GM12891 (cell line): ENCODE results near the gene ARL6IP6.

Experiments used
- PAX5 ChIP-seq: IDR thresholded peaks from 2 replicates; pipeline ENCODE4 v1.6.1; 2011; ENCODE audit warnings: low read length, moderate library complexity, mild to moderate bottlenecking; ENCODE audit not compliant: insufficient read depth, severe bottlenecking
- POLR2A ChIP-seq: IDR thresholded peaks from 2 replicates; pipeline ENCODE4 v1.6.1; 2011; ENCODE audit warnings: low read depth, low read length, control low read depth
- POLR2AphosphoS5 ChIP-seq: IDR thresholded peaks from 2 replicates; pipeline ENCODE4 v1.6.1; 2011; ENCODE audit warnings: low read depth, low read length, control low read depth
- POU2F2 ChIP-seq: IDR thresholded peaks from 2 replicates; pipeline ENCODE4 v1.6.1; 2011; ENCODE audit warnings: low read depth, mild to moderate bottlenecking, control low read depth, low read length, moderate library complexity
- SPI1 ChIP-seq: IDR thresholded peaks from 2 replicates; pipeline ENCODE4 v1.6.1; 2011; ENCODE audit warnings: low read depth, low read length, control low read depth
- TAF1 ChIP-seq: IDR thresholded peaks from 2 replicates; pipeline ENCODE4 v1.6.1; 2011; ENCODE audit warnings: low read depth, low read length, control low read depth

DNA sequence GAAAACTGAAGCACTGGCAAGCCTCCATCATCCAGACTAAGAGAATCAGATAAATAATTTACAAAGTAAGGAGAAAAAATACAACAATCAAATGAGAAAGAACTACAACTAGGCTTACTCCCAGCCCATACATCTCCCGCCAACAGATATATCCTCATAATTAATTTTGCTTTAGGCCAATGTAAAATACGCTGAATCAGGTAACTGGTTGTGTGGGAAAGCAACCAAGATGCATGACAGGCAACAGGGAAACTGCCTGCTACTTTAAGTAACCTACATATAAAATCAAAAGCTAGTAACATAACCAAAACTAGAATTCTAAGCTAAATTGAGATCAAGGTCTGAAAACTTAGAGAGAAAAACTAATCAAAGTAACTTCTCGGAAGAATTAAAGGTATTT is 22.7 kb upstream of the ARL6IP6 start:
- TF ChIP-seq POLR2AphosphoS5 (no peak), TAF1 (no peak), POLR2A (no peak), PAX5 (no peak), SPI1 (no peak), POU2F2 (no peak)
